H1 (cell line): ENCODE data around the gene SCCPDH. TPM values are rescaled to one million over a fixed set of nuclear protein-coding genes. Genes with fewer than 3 reads are reported as not detected.
A peak's percentile ranks its signal among the peaks of the same experiment; 100 is the strongest.

Source experiments
- KDM1A ChIP-seq: fragments of 200-600, 300-600 bp; sonication (generic); IDR thresholded peaks from 2 replicates; pipeline ENCODE4 v1.7.1; 2016; ENCODE audit warnings: mild to moderate bottlenecking, low read length, borderline replicate concordance
- RFX5 ChIP-seq: IDR thresholded peaks from 2 replicates; pipeline ENCODE4 v1.6.1; 2011; ENCODE audit warnings: low read depth, low read length, improper control_type of control experiment, borderline replicate concordance
- polyA plus RNA-seq, 7 experiments: library from polyadenylated mRNA; depleted of rRNA in 3 of 7; stranded (reverse) in 5 of 7; unstranded in 2 of 7; fragments of >200 nt in 5 of 7; fragments of 200-250 nt in 2 of 7; gene quantifications; 1 replicate in 5 of 7; 2 replicates in 1 of 7; 4 replicates in 1 of 7; pipeline versions ENCODE4 v1.2.1 to v1.2.3, GENCODE V29; 2011 to 2013; ENCODE audit warnings: missing spikeins in 2 of 7, mixed read lengths in 2 of 7
- total RNA-seq: library from RNA; stranded (reverse); fragmentation: NEBNext Ultra II Directional; extraction: Animal tissue kit (Norgen Biotek cat#: 25700); gene quantifications from 2 replicates; pipeline ENCODE4 v1.2.1, GENCODE V29; 2021

SCCPDH gene
- total and polyA plus RNA-seq, 2 of the 8 experiments (the other 6 are each of a cell fraction or from before 2014, with no cell fraction given), result 9.5 to 17.0 TPM

- peak; percentile 45; the same call in 1 of the 2 replicates for TF ChIP-seq RFX5
- TF ChIP-seq KDM1A, result no peak
Measured at GRCh38 chr1:246794828-246795671, 70.8 kb downstream of the SCCPDH start (continued).
